Adrenal gland (tissue), 12 donors: ENCODE results near the gene KCNT1. TPM values are rescaled to one million over a fixed set of nuclear protein-coding genes. Genes with fewer than 3 reads are reported as not detected.

Experiments
- DNase-seq, 7 donors: peaks; one replicate each; pipeline ENCODE4 v3.0.0-alpha.2; 2019 to 2020
- H3K27ac ChIP-seq, 5 donors: fragments of 200-600 bp; sonication (generic) in 4 of 5; 1 replicate in 3 of 5; 2 replicates in 2 of 5; pipeline versions ENCODE4 v1.5.1 to v1.8.0; 2016 to 2020; ENCODE audit warnings: mild to moderate bottlenecking in 1 of 5
- H3K27me3 ChIP-seq: fragments of 200-600 bp; 2 replicates; pipeline ENCODE4 v1.8.0; 2021
- H3K36me3 ChIP-seq, 2 donors: fragments of 200-600 bp; replicated peaks in 1 of 2; 1 replicate in 1 of 2; 2 replicates in 1 of 2; pipeline versions ENCODE4 v1.5.1 to v1.8.0; 2018 to 2022
- H3K4me1 ChIP-seq, 2 donors: fragments of 200-600 bp; replicated peaks in 1 of 2; 1 replicate in 1 of 2; 2 replicates in 1 of 2; pipeline versions ENCODE4 v1.5.1 to v1.8.0; 2018 to 2021
- H3K4me3 ChIP-seq, 4 donors: fragments of 200-600 bp; sonication (generic) in 3 of 4; one replicate each; pipeline ENCODE4 v1.5.1; 2016 to 2018
- H3K9me3 ChIP-seq, 3 donors: fragments of 200-600 bp; sonication (generic) in 1 of 3; replicated peaks in 1 of 3; 1 replicate in 2 of 3; 2 replicates in 1 of 3; pipeline versions ENCODE4 v1.5.1 to v1.8.0; 2016 to 2021
- CTCF ChIP-seq, 6 experiments: fragments of 450-650 bp in 4 of 6; fragments of 200-600 bp in 2 of 6; sonication (generic) in 1 of 6; IDR thresholded peaks; 1 replicate in 5 of 6; 2 replicates in 1 of 6; pipeline versions ENCODE4 v1.5.1 to v1.8.0; 2016 to 2021; ENCODE audit warnings: antibody characterized with exemption in 6 of 6, mild to moderate bottlenecking in 2 of 6, moderate library complexity in 1 of 6
- POLR2A ChIP-seq, 2 donors: fragments of 450-650 bp; IDR thresholded peaks; one replicate each; pipeline ENCODE4 v1.6.1; 2017; ENCODE audit warnings: antibody characterized with exemption in 2 of 2, mild to moderate bottlenecking in 2 of 2, moderate library complexity in 1 of 2
- WGBS, 4 donors: extraction: QIAGEN DNeasy Blood & Tissue Kit in 2 of 4; methylation state at CpG; one replicate each; pipeline versions ENCODE4 v1.1.5 to v1.1.7; 2013 to 2017; 5-methylcytosine and 5-hydroxymethylcytosine counted together
- intact Hi-C, 2 donors: fragments of 100-400 bp; cut with DNase I; formaldehyde crosslinking; loops; one replicate each; pipeline versions ENCODE4 v1.14.1 to v1.15.0; 2022 to 2023
- polyA plus RNA-seq, 3 donors: library from polyadenylated mRNA; stranded (reverse); fragments of 200-250 nt in 2 of 3; fragments of 350-450 nt in 1 of 3; fragmentation: Illumina TruSeq in 1 of 3; extraction: RNeasy Lipid Tissue Mini Kit (QIAGEN cat#74804) in 1 of 3; gene quantifications; one replicate each; pipeline ENCODE4 v1.2.3, GENCODE V29; 2013 to 2014
- total RNA-seq, 9 donors: library from RNA; depleted of rRNA in 4 of 9; stranded (reverse); fragments of >200 nt in 4 of 9; fragments of 120-200 nt in 1 of 9; fragmentation: NEBNext Ultra II Directional in 1 of 9; extraction: Animal tissue kit (Norgen Biotek cat#: 25700) in 1 of 9; gene quantifications; one replicate each; pipeline versions ENCODE4 v1.1.0 to v1.2.4, GENCODE V29; 2013 to 2023
- donor health status: healthy with polysubstance abuse.
- donor health status: Bipolar disorder and iron deficiency.
- donor health status: DM: yes; HTN: yes; CAD: no.
- donor health status: DM: no; HTN: no; CAD: no.
- donor health status: DM: no; HTN: no; CAD: no.
- donor health status: DM: yes; HTN: yes; CAD: no.

KCNT1 gene
- total and polyA plus RNA-seq, 12 donors: 0.05 to 2.4 (median 0.24) TPM; not detected in 6

- Histone ChIP-seq H3K4me1 (no peaks in the 10 kb centered on the region), H3K36me3 (no peaks in the 10 kb centered on the region), H3K4me3 (no peak overlapping the region), H3K27me3 (no peaks in the 10 kb centered on the region), H3K27ac (no peak overlapping the region), H3K9me3 (no peaks in the 10 kb centered on the region)
- no peak for TF ChIP-seq CTCF (IDR thresholded peaks at IDR 0.05)
- intact Hi-C loops: no loop called here
- WGBS, 4 donors: 77 to 83% (median 79%) methylated on average over 9 to 11 of the region's 11 CpGs
- DNase-seq: no peak
These were observed 71.7 kb downstream of the KCNT1 start for GRCh38 chr9:135773530-135774238.

- no peak for TF ChIP-seq CTCF (IDR thresholded peaks at IDR 0.05)
- no peak for TF ChIP-seq POLR2A (IDR thresholded peaks at IDR 0.05)
- DNase-seq: no peak
- intact Hi-C loops: no loop called here
- Histone ChIP-seq H3K36me3 (no peaks in the 10 kb centered on the region), H3K27ac (no peak overlapping the region), H3K27me3 (no peaks in the 10 kb centered on the region), H3K4me1 (no peaks in the 10 kb centered on the region), H3K9me3 (no peaks in the 10 kb centered on the region), H3K4me3 (no peak overlapping the region)
- WGBS, 4 donors: 77 to 89% (median 86%) methylated on average over 14 to 15 of the region's 15 CpGs
These were observed 72.3 kb downstream of the KCNT1 start for GRCh38 chr9:135774239-135774747.

- intact Hi-C loops: no loop called here
- H3K4me1 ChIP-seq: no peaks in the 10 kb centered on the region
- no peak for DNase-seq
- no peak overlapping the region for H3K4me3 ChIP-seq
- H3K27me3 ChIP-seq: no peaks in the 10 kb centered on the region
- no peak for TF ChIP-seq CTCF (IDR thresholded peaks at IDR 0.05)
- no peak for TF ChIP-seq POLR2A (IDR thresholded peaks at IDR 0.05)
- H3K9me3 ChIP-seq: no peaks in the 10 kb centered on the region
- H3K36me3 ChIP-seq: no peaks in the 10 kb centered on the region
- H3K27ac ChIP-seq: no peak overlapping the region
- 76 to 86% (median 78%) methylated on average over 10 to 24 of the region's 24 CpGs for WGBS, 4 donors
These were observed 73.0 kb downstream of the KCNT1 start for GRCh38 chr9:135774794-135775525.

GRCh38 chr9:135775911-135776310, 73.9 kb downstream of the KCNT1 start:
- DNase-seq: no peak
- H3K4me1 ChIP-seq: no peaks in the 10 kb centered on the region
- intact Hi-C loops: no loop called here
- TF ChIP-seq POLR2A (IDR thresholded peaks at IDR 0.05) (no peak), CTCF (IDR thresholded peaks at IDR 0.05) (no peak)
- no peaks in the 10 kb centered on the region for H3K9me3 ChIP-seq
- 56 to 63% (median 60%) methylated on average over 7 of the region's 7 CpGs for WGBS, 4 donors
- no peaks in the 10 kb centered on the region for H3K27me3 ChIP-seq
- H3K4me3 ChIP-seq: no peak overlapping the region
- no peaks in the 10 kb centered on the region for H3K36me3 ChIP-seq
- no peak overlapping the region for H3K27ac ChIP-seq
